Measurements from ENCODE around the gene GPHA2.

GPHA2 gene

DNA sequence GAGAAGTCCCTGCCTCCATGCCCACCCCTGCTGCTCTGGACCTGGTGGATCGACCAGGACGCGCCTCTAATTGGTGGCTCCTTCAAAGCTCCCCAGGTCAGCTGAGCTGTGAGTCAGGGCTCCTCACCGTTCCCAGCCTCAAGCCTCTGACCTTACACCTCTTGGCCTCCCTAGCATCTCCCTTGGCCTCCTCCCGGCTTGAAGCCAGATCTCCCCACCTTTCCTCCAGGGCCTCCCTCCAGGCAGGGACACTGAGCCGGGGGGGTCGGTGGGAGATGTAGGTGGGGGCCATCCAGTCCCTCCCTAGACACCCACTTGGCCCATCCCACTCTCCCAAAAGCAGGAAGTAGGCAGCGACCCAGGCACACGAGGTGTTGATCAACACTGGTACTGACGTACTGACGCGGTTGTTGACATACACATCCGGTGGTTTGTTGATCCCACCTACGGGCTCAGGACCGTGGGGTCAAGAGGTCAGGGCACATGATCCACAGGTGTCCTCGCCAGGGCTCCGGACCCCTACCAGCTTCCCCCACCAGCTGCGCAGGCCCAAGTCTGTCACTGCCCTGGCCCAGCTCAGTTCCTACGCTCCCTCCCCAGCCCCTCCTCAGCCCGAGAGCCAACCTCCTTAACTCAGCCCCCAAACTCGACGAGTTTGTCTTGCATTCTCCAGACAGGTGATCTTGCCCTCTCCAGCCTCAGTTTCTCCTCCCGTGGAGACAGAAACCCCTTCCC lies 19.5 kb downstream of the GPHA2 start:
- Histone ChIP-seq H2AFZ (ENCODE audit: low read length) (peak overlapping the region; percentile 64), H3K4me3 (ENCODE audit: low read length in 2 of 2) (peak overlapping the region; percentile 69 to 96), H2BK5ac (ENCODE audit: low read length) (peak overlapping the region; percentile 76), H4K91ac (ENCODE audit: low read depth, low read length, poor library complexity) (no peak overlapping the region), H3K9me3 (replicated peaks in 1 of 2; ENCODE audit: control insufficient read depth in 2 of 2, insufficient read depth in 1 of 2, low read depth in 1 of 2, low read length in 2 of 2) (no peaks in the 10 kb centered on the region), H3K27me3 (ENCODE audit: control insufficient read depth in 3 of 3, insufficient read depth in 3 of 3, low read depth in 1 of 3, low read length in 3 of 3) (no peaks in the 10 kb centered on the region), H3K23ac (ENCODE audit: low read depth, low read length, poor library complexity) (peak overlapping the region; percentile 25), H3K14ac (ENCODE audit: low read length) (peak overlapping the region; percentile 3), H2BK15ac (ENCODE audit: low read length) (peak overlapping the region; percentile 71), H3K9ac (ENCODE audit: low read depth, low read length, poor library complexity) (peak overlapping the region; percentile 97), H3K4me1 (ENCODE audit: control insufficient read depth in 2 of 2, insufficient read depth in 1 of 2, low read depth in 1 of 2, low read length in 2 of 2) (peaks cover 6 to 10% of the 10 kb centered on the region in 2 donors), H3K4me2 (ENCODE audit: insufficient read depth, low read length, poor library complexity, severe bottlenecking) (peak overlapping the region; percentile 90), H4K8ac (ENCODE audit: low read depth, low read length) (no peak overlapping the region), H3K36me3 (replicated peaks in 1 of 2; ENCODE audit: control insufficient read depth in 2 of 2, insufficient read depth in 2 of 2, low read length in 2 of 2) (peaks cover 11 to 19% of the 10 kb centered on the region in 2 donors), H2BK12ac (ENCODE audit: low read length) (no peak overlapping the region), H3K4ac (ENCODE audit: low read length) (no peak overlapping the region), H3K27ac (replicated peaks; ENCODE audit: low read length) (no peak overlapping the region), H3K79me1 (ENCODE audit: low read depth, low read length) (peaks cover 2% of the 10 kb centered on the region), H3K18ac (ENCODE audit: low read length) (peak overlapping the region; percentile 7), H2AK5ac (ENCODE audit: low read depth, low read length) (peak overlapping the region; percentile 57), H2BK120ac (ENCODE audit: low read depth, low read length) (no peak overlapping the region)
- no CpG with 5 or more reads among the region's 23 CpGs for WGBS, 2 donors (ENCODE audit: extremely low coverage in 2 of 2, insufficient read length in 2 of 2, insufficient replicate concordance in 1 of 2)
- DNase-seq (ENCODE audit: low spot score), result no peak

DNA sequence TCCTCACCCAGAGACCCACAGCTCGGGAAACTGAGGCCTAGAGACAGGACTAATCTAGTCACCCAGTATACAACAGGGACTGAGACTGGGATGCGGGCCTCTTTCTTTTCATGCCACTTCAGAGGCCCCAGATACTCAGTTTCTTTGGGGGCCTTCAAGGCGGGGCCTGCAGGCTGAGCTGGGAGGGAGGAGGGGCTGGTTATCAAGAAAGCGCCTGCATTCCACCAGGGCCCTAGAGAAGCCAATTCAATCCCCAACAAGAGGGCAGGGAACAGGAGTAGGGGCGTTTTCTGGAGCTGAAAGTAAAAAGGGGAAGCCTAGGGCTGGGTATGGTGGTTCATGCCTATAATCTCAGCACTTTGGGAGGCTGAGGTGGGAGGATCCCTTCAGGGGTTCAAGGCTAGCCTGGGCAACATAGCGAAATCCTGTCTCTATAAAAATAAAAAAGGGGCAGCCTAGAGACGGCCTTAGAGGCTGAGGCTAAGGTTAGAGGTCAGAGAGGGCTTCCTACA lies 20.3 kb downstream of the GPHA2 start:
- Histone ChIP-seq H3K27me3 (ENCODE audit: control insufficient read depth in 3 of 3, insufficient read depth in 3 of 3, low read depth in 1 of 3, low read length in 3 of 3) (no peaks in the 10 kb centered on the region), H3K4me2 (ENCODE audit: insufficient read depth, low read length, poor library complexity, severe bottlenecking) (peak overlapping the region; percentile 4), H2BK120ac (ENCODE audit: low read depth, low read length) (no peak overlapping the region), H3K79me1 (ENCODE audit: low read depth, low read length) (peaks cover 2% of the 10 kb centered on the region), H3K18ac (ENCODE audit: low read length) (no peak overlapping the region), H3K4me1 (ENCODE audit: control insufficient read depth in 2 of 2, insufficient read depth in 1 of 2, low read depth in 1 of 2, low read length in 2 of 2) (peaks cover 6 to 10% of the 10 kb centered on the region in 2 donors), H3K4me3 (ENCODE audit: low read length in 2 of 2) (peak overlapping the region in 1 of 2 donors; percentile 69), H2AK5ac (ENCODE audit: low read depth, low read length) (peak overlapping the region; percentile 24), H4K91ac (ENCODE audit: low read depth, low read length, poor library complexity) (no peak overlapping the region), H2AFZ (ENCODE audit: low read length) (no peak overlapping the region), H3K27ac (replicated peaks; ENCODE audit: low read length) (no peak overlapping the region), H3K23ac (ENCODE audit: low read depth, low read length, poor library complexity) (no peak overlapping the region), H2BK12ac (ENCODE audit: low read length) (no peak overlapping the region), H3K36me3 (replicated peaks in 1 of 2; ENCODE audit: control insufficient read depth in 2 of 2, insufficient read depth in 2 of 2, low read length in 2 of 2) (peaks cover 18 to 27% of the 10 kb centered on the region in 2 donors), H3K9me3 (replicated peaks in 1 of 2; ENCODE audit: control insufficient read depth in 2 of 2, insufficient read depth in 1 of 2, low read depth in 1 of 2, low read length in 2 of 2) (no peaks in the 10 kb centered on the region), H3K4ac (ENCODE audit: low read length) (no peak overlapping the region), H3K9ac (ENCODE audit: low read depth, low read length, poor library complexity) (no peak overlapping the region), H3K14ac (ENCODE audit: low read length) (no peak overlapping the region), H2BK5ac (ENCODE audit: low read length) (no peak overlapping the region), H2BK15ac (ENCODE audit: low read length) (no peak overlapping the region), H4K8ac (ENCODE audit: low read depth, low read length) (no peak overlapping the region)
- no peak for DNase-seq (ENCODE audit: low spot score)
- WGBS, 2 donors (ENCODE audit: extremely low coverage in 2 of 2, insufficient read length in 2 of 2, insufficient replicate concordance in 1 of 2), result no CpG with 5 or more reads among the region's 7 CpGs

DNA sequence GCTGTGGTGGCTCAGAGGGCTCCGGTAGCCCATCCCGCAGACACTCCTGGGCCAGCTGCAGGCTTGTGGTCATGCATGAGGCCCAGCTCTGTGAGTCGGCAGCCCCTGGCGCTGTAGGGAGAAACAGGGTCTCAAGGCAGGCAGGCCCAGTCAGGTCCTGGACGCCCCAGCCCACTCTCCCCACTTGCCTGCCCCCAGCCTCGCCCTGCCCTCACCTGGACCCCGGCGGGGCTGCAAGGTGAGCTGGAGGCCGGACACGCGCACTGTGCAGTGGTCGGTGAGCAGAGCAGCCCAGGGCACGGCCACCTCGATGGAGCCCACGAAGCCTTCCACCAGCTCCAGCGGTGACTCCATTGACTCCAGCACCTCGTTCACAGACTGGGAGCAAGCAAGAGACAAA lies 21.6 kb downstream of the GPHA2 start:
- DNase-seq (ENCODE audit: low spot score), result no peak
- Histone ChIP-seq H2BK12ac (ENCODE audit: low read length) (no peak overlapping the region), H2BK120ac (ENCODE audit: low read depth, low read length) (no peak overlapping the region), H4K8ac (ENCODE audit: low read depth, low read length) (no peak overlapping the region), H2AFZ (ENCODE audit: low read length) (no peak overlapping the region), H3K23ac (ENCODE audit: low read depth, low read length, poor library complexity) (no peak overlapping the region), H3K79me1 (ENCODE audit: low read depth, low read length) (peaks cover 2% of the 10 kb centered on the region), H3K27me3 (ENCODE audit: control insufficient read depth in 3 of 3, insufficient read depth in 3 of 3, low read depth in 1 of 3, low read length in 3 of 3) (no peaks in the 10 kb centered on the region), H3K18ac (ENCODE audit: low read length) (no peak overlapping the region), H4K91ac (ENCODE audit: low read depth, low read length, poor library complexity) (no peak overlapping the region), H2AK5ac (ENCODE audit: low read depth, low read length) (no peak overlapping the region), H3K4ac (ENCODE audit: low read length) (no peak overlapping the region), H3K4me3 (ENCODE audit: low read length in 2 of 2) (no peak overlapping the region), H3K36me3 (replicated peaks in 1 of 2; ENCODE audit: control insufficient read depth in 2 of 2, insufficient read depth in 2 of 2, low read length in 2 of 2) (peaks cover 25 to 35% of the 10 kb centered on the region in 2 donors), H2BK15ac (ENCODE audit: low read length) (no peak overlapping the region), H3K4me1 (ENCODE audit: control insufficient read depth in 2 of 2, insufficient read depth in 1 of 2, low read depth in 1 of 2, low read length in 2 of 2) (peaks cover 6 to 10% of the 10 kb centered on the region in 2 donors), H3K27ac (replicated peaks; ENCODE audit: low read length) (no peak overlapping the region), H3K9ac (ENCODE audit: low read depth, low read length, poor library complexity) (no peak overlapping the region), H3K9me3 (replicated peaks in 1 of 2; ENCODE audit: control insufficient read depth in 2 of 2, insufficient read depth in 1 of 2, low read depth in 1 of 2, low read length in 2 of 2) (no peaks in the 10 kb centered on the region), H3K14ac (ENCODE audit: low read length) (no peak overlapping the region), H2BK5ac (ENCODE audit: low read length) (no peak overlapping the region), H3K4me2 (ENCODE audit: insufficient read depth, low read length, poor library complexity, severe bottlenecking) (no peak overlapping the region)
- WGBS, 2 donors (ENCODE audit: extremely low coverage in 2 of 2, insufficient read length in 2 of 2, insufficient replicate concordance in 1 of 2), result no CpG with 5 or more reads among the region's 17 CpGs

DNA sequence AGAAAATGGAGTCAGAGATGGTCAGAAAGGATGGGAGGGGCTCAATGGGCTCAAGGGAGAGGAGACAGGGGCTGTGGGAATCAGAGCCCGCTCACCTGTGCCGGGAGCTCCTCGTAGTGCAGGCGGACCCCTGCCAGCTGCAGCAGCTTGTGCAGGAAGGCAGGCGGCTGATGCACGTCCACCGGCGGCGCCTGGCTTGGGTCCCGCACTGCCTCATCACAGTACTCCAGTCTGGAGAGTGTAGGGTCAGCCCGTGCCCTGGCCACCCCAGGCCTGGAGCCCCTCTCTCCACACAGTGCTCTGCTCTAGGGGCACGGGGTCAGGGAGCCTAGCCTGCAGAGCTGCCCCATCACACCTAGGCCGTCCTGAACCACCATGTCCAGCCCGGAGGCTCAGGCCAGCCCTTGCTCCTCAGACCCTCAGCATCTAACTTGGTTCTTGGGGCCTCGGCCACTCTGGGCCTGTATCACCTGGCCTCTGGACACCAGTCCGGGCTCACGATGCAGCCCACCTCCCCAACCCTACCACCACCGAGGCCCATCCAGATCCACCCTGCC lies 22.4 kb downstream of the GPHA2 start:
- Histone ChIP-seq H3K79me1 (ENCODE audit: low read depth, low read length) (peaks cover 2% of the 10 kb centered on the region), H3K4me3 (ENCODE audit: low read length in 2 of 2) (no peak overlapping the region), H2BK120ac (ENCODE audit: low read depth, low read length) (no peak overlapping the region), H3K9ac (ENCODE audit: low read depth, low read length, poor library complexity) (peak overlapping the region; percentile 40), H3K4me2 (ENCODE audit: insufficient read depth, low read length, poor library complexity, severe bottlenecking) (no peak overlapping the region), H2AFZ (ENCODE audit: low read length) (no peak overlapping the region), H3K14ac (ENCODE audit: low read length) (no peak overlapping the region), H4K8ac (ENCODE audit: low read depth, low read length) (no peak overlapping the region), H4K91ac (ENCODE audit: low read depth, low read length, poor library complexity) (no peak overlapping the region), H3K27ac (replicated peaks; ENCODE audit: low read length) (no peak overlapping the region), H3K23ac (ENCODE audit: low read depth, low read length, poor library complexity) (peak overlapping the region; percentile 78), H2BK5ac (ENCODE audit: low read length) (no peak overlapping the region), H3K36me3 (replicated peaks in 1 of 2; ENCODE audit: control insufficient read depth in 2 of 2, insufficient read depth in 2 of 2, low read length in 2 of 2) (peaks cover 25 to 43% of the 10 kb centered on the region in 2 donors), H3K27me3 (ENCODE audit: control insufficient read depth in 3 of 3, insufficient read depth in 3 of 3, low read depth in 1 of 3, low read length in 3 of 3) (no peaks in the 10 kb centered on the region), H2BK12ac (ENCODE audit: low read length) (no peak overlapping the region), H3K4me1 (ENCODE audit: control insufficient read depth in 2 of 2, insufficient read depth in 1 of 2, low read depth in 1 of 2, low read length in 2 of 2) (peaks cover 6 to 9% of the 10 kb centered on the region in 2 donors), H3K18ac (ENCODE audit: low read length) (no peak overlapping the region), H2BK15ac (ENCODE audit: low read length) (no peak overlapping the region), H2AK5ac (ENCODE audit: low read depth, low read length) (no peak overlapping the region), H3K4ac (ENCODE audit: low read length) (no peak overlapping the region), H3K9me3 (replicated peaks in 1 of 2; ENCODE audit: control insufficient read depth in 2 of 2, insufficient read depth in 1 of 2, low read depth in 1 of 2, low read length in 2 of 2) (no peaks in the 10 kb centered on the region)
- no peak for DNase-seq (ENCODE audit: low spot score)
- no CpG with 5 or more reads among the region's 18 CpGs for WGBS, 2 donors (ENCODE audit: extremely low coverage in 2 of 2, insufficient read length in 2 of 2, insufficient replicate concordance in 1 of 2)
